SK-N-SH treated with all-trans-retinoic acid at 6 μM for 48 hours (cell line): ENCODE results near the gene LILRA6.

Experiments used
- ATAC-seq: fragments of 200-7000 bp; cut with Tn5 transposase; 3 replicates; pipeline ENCODE4 v1.9.1; 2020; ENCODE audit warnings: mild to moderate bottlenecking, moderate library complexity
- ARNTL ChIP-seq: fragments of 450-650 bp; formaldehyde crosslinking; IDR thresholded peaks from 2 replicates; pipeline ENCODE4 v1.5.0; 2020; ENCODE audit warnings: low read depth, mild to moderate bottlenecking, moderate library complexity, borderline replicate concordance
- BACH2 ChIP-seq: fragments of 250-450 bp; sonication (Bioruptor Pico); IDR thresholded peaks from 2 replicates; pipeline ENCODE4 v1.9.0; 2021; ENCODE audit warnings: mild to moderate bottlenecking, borderline replicate concordance
- CREB5 ChIP-seq: fragments of 250-450 bp; sonication (Bioruptor Pico); IDR thresholded peaks from 2 replicates; pipeline ENCODE4 v1.5.1; 2020; ENCODE audit warnings: low read depth, mild to moderate bottlenecking, moderate library complexity
- CSDC2 ChIP-seq: fragments of 250-450 bp; sonication (Bioruptor Pico); IDR thresholded peaks from 2 replicates; pipeline ENCODE4 v1.5.0; 2020; ENCODE audit warnings: mild to moderate bottlenecking, moderate library complexity
- CSRNP3 ChIP-seq: fragments of 250-450 bp; sonication (Bioruptor Pico); IDR thresholded peaks from 2 replicates; pipeline ENCODE4 v1.5.1; 2021; ENCODE audit warnings: mild to moderate bottlenecking, moderate library complexity
- ESRRG ChIP-seq: fragments of 250-450 bp; sonication (Bioruptor Pico); IDR thresholded peaks from 2 replicates; pipeline ENCODE4 v1.6.1; 2021; ENCODE audit warnings: mild to moderate bottlenecking
- GLIS3 ChIP-seq: fragments of 250-450 bp; sonication (Bioruptor Pico); IDR thresholded peaks from 2 replicates; pipeline ENCODE4 v1.5.0; 2020; ENCODE audit warnings: mild to moderate bottlenecking, moderate library complexity
- ISL1 ChIP-seq: fragments of 250-450 bp; sonication (Bioruptor Pico); IDR thresholded peaks from 2 replicates; pipeline ENCODE4 v2.1.2; 2022; ENCODE audit warnings: mild to moderate bottlenecking, moderate library complexity
- OSR1 ChIP-seq: fragments of 250-450 bp; sonication (Bioruptor Pico); IDR thresholded peaks from 2 replicates; pipeline ENCODE4 v1.8.0; 2022; ENCODE audit warnings: moderate library complexity, mild to moderate bottlenecking, inconsistent platforms
- PATZ1 ChIP-seq: fragments of 250-450 bp; sonication (Bioruptor Pico); IDR thresholded peaks from 2 replicates; pipeline ENCODE4 v1.8.0; 2020; ENCODE audit warnings: mild to moderate bottlenecking, moderate library complexity, borderline replicate concordance
- PPARA ChIP-seq: fragments of 250-450 bp; sonication (Bioruptor Pico); IDR thresholded peaks from 2 replicates; pipeline ENCODE4 v1.5.0; 2020; ENCODE audit warnings: mild to moderate bottlenecking, borderline replicate concordance
- SNAI2 ChIP-seq: fragments of 250-450 bp; sonication (Bioruptor Pico); IDR thresholded peaks from 2 replicates; pipeline ENCODE4 v1.5.0; 2020; ENCODE audit warnings: mild to moderate bottlenecking, moderate library complexity
- TOX ChIP-seq: fragments of 250-450 bp; sonication (Bioruptor Pico); IDR thresholded peaks from 2 replicates; pipeline ENCODE4 v1.8.0; 2021; ENCODE audit warnings: mild to moderate bottlenecking, moderate library complexity, borderline replicate concordance
- ZC3H10 ChIP-seq: fragments of 250-450 bp; sonication (Bioruptor Pico); IDR thresholded peaks from 2 replicates; pipeline ENCODE4 v1.5.1; 2021; ENCODE audit warnings: mild to moderate bottlenecking, moderate library complexity
- ZFP3 ChIP-seq: fragments of 250-450 bp; sonication (Bioruptor Pico); IDR thresholded peaks from 2 replicates; pipeline ENCODE4 v1.5.0; 2020; ENCODE audit warnings: mild to moderate bottlenecking, moderate library complexity
- ZNF565 ChIP-seq: fragments of 450-650 bp; formaldehyde crosslinking; conservative IDR thresholded peaks from 2 replicates; pipeline ENCODE4 v1.5.0; 2020; ENCODE audit warnings: low read depth, mild to moderate bottlenecking, moderate library complexity
- ZNF70 ChIP-seq: fragments of 450-650 bp; formaldehyde crosslinking; IDR thresholded peaks from 2 replicates; pipeline ENCODE4 v1.5.0; 2020; ENCODE audit warnings: mild to moderate bottlenecking, moderate library complexity
- ZNF8 ChIP-seq: fragments of 450-650 bp; formaldehyde crosslinking; IDR thresholded peaks from 2 replicates; pipeline ENCODE4 v1.5.0; 2020; ENCODE audit warnings: mild to moderate bottlenecking, moderate library complexity
- TF ChIP-seq, protein P1 (sequence below): fragments of 250-450 bp; sonication (Bioruptor Pico); IDR thresholded peaks from 2 replicates; pipeline ENCODE4 v1.8.0; 2021; ENCODE audit warnings: low read depth, mild to moderate bottlenecking, moderate library complexity, borderline replicate concordance

Gene LILRA6

GRCh38 chr19:54253331-54254194 lies 11.0 kb upstream of the LILRA6 start:
- TF ChIP-seq ESRRG (CRISPR knock-in tag) (no peak), CREB5 (no peak), CSDC2 (CRISPR knock-in tag) (no peak), OSR1 (CRISPR knock-in tag) (no peak), ZNF70 (CRISPR knock-in tag) (no peak), TOX (CRISPR knock-in tag) (no peak), ZNF8 (no peak), ZFP3 (CRISPR knock-in tag) (no peak), ZNF565 (no peak), ISL1 (CRISPR knock-in tag) (no peak), GLIS3 (CRISPR knock-in tag) (no peak), ZC3H10 (CRISPR knock-in tag) (no peak), SNAI2 (no peak), CSRNP3 (no peak), BACH2 (CRISPR knock-in tag) (no peak), ARNTL (CRISPR knock-in tag) (no peak)
- TF ChIP-seq, protein P1, sequence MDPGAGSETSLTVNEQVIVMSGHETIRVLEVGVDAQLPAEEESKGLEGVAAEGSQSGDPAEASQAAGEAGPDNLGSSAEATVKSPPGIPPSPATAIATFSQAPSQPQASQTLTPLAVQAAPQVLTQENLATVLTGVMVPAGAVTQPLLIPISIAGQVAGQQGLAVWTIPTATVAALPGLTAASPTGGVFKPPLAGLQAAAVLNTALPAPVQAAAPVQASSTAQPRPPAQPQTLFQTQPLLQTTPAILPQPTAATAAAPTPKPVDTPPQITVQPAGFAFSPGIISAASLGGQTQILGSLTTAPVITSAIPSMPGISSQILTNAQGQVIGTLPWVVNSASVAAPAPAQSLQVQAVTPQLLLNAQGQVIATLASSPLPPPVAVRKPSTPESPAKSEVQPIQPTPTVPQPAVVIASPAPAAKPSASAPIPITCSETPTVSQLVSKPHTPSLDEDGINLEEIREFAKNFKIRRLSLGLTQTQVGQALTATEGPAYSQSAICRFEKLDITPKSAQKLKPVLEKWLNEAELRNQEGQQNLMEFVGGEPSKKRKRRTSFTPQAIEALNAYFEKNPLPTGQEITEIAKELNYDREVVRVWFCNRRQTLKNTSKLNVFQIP (CRISPR knock-in tag): no peak

GRCh38 chr19:54252845-54253244 lies 10.3 kb upstream of the LILRA6 start:
- no peak for TF ChIP-seq ZFP3 (CRISPR knock-in tag)
- no peak for TF ChIP-seq TOX (CRISPR knock-in tag)
- no peak for TF ChIP-seq CSRNP3
- TF ChIP-seq SNAI2: no peak
- TF ChIP-seq ZNF8: no peak
- no peak for TF ChIP-seq CREB5
- TF ChIP-seq ISL1 (CRISPR knock-in tag): no peak
- TF ChIP-seq PATZ1 (CRISPR knock-in tag): no peak
- TF ChIP-seq, protein P1 (CRISPR knock-in tag): no peak
- TF ChIP-seq ESRRG (CRISPR knock-in tag): no peak
- TF ChIP-seq PPARA (CRISPR knock-in tag): no peak
- no peak for TF ChIP-seq OSR1 (CRISPR knock-in tag)
- ATAC-seq: no peak

More at GRCh38 chr19:54253331-54254194, 11.0 kb upstream of the LILRA6 start:
- ATAC-seq: no peak
